HG03575 (cell line): ENCODE results near the gene IVD.
A peak's percentile ranks its signal among the peaks of the same experiment; 100 is the strongest.

Experiments used
- ATAC-seq: cut with Tn5 transposase; IDR thresholded peaks from one replicate; pipeline ENCODE4 v1.9.1; 2021; ENCODE audit not compliant: unreplicated experiment, insufficient number of reproducible peaks, low FRiP score; ENCODE audit errors: extremely low read depth

Gene IVD

DNA sequence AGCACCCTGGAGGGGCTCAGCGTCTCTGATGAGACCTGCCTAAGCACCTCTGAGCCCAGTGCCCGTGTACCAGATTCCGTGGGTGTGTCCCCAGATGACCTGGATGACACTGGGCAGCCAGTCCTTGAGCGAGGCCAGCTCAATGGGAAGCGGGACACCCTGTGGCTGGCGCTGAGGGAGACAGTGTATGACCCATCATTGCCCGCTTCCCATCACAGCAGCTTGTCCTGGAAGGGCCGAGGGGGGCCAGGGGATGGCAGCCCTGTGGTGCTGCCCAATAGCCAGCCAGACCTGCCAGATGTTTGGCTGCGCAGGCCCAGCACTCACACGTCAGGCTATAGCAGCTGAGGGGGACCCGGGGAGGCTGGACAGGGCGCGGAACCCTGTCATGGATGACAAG lies 35.6 kb upstream of the IVD start:
- ATAC-seq: no peak

- ATAC-seq: no peak
Observed at GRCh38 chr15:40372981-40373380, 32.6 kb upstream of the IVD start.

DNA sequence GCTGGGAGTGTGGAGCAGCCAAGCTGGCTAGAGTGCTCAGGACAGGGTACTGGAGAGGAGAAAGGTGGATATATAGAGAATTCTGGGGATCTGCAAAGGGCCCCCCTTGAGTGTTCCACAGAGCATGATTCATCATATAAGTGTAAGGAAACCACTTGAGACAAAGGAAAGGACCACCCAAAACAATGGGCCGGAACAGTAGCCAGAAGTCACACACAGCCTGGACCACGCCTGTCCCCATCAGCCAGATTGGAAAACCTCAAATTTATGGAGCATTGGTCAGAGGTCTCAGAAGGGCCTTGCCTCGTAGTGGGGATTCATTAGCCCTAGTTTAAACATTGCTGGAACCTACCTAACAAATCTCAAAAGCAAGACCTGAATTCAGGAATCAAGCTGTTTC lies 28.0 kb upstream of the IVD start:
- no peak for ATAC-seq

GRCh38 chr15:40379374-40379773 lies 26.2 kb upstream of the IVD start:
- ATAC-seq: no peak

DNA sequence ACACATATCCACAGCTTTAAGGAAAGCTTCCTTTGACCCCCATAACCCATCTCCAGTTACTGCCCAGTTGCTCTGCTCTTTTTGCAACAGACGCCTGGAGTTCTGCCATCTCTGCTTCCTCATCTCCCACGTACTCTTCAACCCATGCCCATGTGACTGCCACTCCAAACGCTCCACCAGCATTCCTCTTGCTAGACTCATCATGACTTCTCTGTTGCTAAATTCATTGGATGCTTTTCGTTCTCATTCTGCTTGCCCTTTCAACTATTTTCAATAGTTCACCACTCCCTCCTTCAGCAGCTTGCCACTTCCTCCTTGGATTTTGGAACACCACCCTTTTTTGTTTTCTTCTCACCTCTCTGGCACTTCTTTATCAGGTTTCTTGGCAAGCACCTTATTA lies 25.7 kb upstream of the IVD start:
- ATAC-seq: no peak

DNA sequence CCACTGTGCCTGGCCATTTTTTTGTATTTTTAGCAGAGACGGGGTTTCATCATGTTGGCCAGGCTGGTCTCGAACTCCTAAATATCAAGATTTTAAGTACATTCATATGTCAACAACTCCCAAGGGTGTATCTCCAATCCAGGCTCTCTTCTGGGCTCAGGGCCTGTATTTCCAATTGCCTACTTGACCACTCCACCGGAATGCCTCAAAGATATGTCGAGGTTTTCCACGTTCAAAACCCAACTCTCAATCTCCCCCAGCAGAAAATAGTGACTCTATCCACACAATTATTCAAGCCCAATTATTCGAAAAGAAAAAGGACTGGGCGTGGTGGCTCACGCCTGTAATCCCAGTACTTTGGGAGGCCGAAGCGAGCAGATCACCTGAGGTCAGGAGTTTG lies 25.0 kb upstream of the IVD start:
- ATAC-seq: no peak

DNA sequence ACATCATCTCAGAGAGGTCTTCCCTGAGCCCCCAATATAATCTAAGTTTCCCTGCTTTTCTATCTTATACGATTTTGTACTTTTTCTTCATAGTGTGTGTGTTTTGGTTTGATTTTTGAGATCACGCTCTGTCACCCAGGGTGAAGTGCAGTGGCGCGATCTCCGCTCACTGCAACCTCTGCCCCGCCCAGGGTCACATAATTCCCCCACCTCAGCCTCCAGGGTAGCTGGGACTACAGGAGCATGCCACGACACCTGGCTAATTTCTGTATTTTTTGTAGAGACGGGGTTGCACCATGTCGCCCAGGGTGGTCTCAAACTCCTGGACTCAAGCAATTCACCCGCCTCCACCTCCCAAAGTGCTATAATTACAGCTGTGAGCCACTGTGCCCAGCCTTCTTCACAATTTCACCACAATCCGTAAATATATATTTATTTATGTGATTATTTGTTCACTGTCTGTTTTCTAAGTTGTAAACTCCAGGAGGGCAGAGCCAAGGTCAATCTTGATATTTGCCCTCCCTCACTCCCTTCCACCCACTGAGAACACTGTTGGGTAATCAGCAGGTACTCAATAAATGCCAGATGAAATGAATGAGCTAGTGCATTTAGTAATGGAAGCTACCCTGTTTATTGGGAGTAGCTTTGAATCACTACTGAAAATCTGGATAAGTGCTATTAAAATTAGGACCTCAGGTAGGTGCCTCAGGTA lies 23.6 kb upstream of the IVD start:
- ATAC-seq: no peak

DNA sequence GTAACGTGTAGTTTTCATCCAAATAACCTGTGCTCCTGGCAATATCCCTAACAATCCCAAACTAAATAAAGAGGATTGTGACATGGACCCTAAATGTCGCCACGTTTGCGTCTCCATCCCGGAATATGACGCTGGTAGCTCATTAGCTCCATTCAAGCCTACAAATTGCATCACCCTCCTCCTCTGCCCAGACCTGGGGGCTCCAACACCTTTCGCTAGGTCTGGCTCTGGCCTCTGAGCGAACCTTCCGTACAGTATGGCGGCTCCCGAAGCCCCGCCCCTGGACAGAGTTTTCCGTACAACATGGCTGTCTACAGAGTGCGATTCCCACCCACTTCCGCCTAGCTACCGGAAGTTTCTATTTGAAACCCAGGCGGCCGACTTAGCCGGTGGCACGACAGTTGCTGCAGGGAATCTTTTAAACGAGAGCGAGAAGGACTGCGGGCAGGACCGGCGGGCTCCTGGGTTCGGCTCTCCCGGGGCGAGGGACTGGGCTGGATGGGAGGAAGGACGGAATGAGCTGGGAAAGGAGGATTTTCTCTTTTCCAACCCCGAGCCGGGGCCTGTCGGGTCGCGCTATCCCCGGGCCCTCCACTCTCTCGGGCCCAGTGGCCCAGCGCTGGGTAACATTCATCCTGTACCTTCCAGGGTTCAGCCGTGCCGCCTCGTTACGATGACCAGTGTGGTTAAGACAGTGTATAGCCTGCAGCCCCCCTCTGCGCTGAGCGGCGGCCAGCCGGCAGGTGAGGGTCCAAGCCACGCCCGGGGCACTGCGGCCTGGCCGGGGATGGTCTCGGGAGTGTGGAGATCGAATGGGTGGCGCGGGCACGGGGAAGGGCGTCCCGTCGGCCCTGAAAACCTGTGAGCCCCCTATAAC lies 22.8 kb upstream of the IVD start, which contains the start of gene KNSTRN:
Gene KNSTRN, plus strand, starts transcription at position 142 of the 877 bp plus-strand sequence. Its CDS starts 115 bp downstream, at position 257.
- no peak for ATAC-seq

- no peak for ATAC-seq
Observed at GRCh38 chr15:40386480-40386879, 19.1 kb upstream of the IVD start.

- ATAC-seq: no peak
Observed at GRCh38 chr15:40388941-40389823, 16.4 kb upstream of the IVD start.

DNA sequence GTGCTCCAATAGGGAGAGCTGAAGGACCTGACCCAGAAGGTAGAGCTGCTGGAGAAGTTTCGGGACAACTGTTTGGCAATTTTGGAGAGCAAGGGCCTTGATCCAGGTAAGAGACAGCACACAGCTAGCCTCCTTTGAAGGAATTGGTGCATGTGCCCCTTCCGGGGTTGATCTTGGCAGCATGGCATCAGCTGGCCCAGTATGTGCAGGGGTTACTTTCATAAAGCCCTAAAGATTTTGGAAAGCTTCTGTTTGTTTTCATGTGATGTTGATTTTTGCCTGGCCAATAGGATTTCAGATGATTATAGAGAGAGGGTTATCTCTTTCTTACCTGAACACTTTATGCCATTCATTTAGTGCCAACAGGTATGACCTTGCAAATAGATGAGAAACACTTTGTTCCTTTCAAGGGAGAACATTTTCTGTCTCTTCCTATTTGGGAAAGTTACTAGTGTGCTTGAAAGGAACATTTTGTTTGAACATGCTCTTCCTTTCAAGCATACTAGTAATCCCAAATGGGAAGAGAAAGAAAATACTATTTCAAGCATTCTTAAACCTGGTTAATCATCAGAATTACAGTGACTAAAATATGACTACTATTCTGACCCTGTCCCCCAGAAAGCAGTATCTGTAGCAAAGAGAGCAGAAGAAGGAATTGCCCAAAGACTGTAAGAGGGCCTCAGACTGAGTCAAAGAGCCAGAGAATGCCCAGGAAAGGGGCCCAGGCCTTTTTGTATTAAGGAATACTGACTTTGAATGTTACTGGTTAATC lies 15.6 kb upstream of the IVD start:
- ATAC-seq: no peak

DNA sequence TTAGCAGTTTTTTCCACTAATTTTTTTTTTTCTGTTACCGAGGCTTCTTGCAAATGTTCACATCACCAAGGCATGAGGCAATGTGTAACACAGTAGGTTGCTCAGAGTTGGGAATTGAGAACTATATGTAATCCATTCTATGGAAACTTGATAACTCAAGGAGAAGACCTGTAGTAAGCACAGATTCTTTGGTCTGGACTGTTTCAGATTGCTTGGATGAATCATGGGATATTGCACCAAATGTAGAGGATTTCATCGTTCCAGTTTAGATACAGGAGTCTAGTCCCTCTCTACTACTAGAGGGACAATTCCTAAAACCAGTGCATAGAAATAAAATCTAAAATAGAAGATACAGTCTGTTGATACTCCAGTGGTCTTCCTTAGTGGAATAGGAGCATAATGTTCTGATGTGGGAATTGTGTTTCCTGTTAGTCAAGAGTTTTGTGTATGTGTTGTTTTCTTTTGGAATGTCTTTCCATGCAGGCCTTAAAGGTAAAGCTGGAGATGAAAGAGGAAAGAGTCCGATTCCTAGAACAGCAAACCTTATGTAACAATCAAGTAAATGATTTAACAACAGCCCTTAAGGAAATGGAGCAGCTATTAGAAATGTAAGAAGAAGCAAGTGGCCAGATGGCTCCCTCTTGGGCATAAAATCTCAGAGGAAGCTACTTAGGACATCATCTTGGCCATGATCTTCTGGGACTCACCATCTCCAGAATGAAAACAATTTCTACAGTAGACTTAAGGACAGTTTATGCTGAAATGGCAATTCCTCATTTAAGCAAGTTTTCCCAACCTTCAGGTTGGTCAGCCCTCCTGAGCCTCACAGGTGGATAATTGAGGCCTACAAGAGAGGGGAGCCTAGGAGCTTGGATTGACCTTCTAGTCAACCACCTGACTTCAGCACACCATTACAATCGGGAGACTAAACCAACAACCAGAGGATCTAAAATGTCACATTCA lies 12.3 kb upstream of the IVD start:
- no peak for ATAC-seq

DNA sequence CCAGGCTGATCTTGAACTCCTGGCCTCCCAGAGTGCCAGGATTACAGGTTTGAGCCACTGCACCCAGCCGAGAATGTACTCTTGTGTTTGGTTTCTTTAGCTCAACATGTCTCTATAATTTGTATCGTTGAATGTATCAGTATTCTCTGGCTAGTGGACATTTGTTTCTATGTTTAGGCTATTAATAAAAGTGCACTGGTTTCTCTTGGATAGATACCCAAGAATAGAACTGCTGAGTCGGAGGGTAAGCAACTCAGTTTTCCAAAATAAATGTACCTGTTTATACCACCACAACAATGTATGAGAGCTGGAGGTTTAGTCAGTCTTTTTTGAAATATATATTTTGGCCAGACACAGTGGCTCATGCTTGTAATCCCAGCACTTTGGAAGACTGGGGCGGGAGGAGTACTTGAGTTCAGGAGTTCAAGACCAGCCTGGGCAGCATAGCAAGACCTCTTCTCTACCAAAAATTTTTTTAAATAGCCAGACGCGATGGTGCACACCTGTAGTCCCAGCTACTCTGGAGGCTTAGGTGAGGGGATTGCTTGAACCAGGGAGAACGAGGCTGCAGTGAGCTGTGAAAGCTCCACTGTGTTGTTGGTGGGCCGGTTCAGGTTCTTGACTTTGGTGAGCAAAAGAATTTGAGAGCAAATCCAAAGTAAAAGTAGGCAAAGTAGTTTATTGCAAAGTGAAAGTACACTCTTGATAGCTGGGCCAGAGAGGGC lies 7.7 kb upstream of the IVD start:
- ATAC-seq: no peak

DNA sequence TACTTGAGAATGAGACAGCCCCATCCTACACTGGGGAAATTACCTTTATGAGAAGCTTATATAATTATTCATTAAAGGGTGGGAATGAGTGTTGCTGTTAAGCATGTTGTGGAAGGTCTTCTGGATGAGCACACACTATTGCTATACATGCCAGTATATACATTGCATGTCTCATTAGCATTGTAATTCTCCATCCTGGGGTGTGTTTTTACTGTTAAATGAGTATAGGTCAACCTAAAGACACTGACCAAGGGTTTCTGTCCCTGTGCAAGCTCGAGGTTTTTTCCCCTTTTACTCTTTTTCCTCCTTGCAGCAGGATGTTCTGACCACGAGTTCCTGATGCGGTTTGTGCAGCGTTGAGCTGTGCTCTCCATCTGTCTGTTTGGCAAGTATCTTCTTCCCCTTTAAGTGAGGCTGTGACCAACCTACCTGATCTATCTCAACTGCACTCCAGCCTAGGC lies 7.2 kb upstream of the IVD start:
- ATAC-seq: peak; percentile 54

DNA sequence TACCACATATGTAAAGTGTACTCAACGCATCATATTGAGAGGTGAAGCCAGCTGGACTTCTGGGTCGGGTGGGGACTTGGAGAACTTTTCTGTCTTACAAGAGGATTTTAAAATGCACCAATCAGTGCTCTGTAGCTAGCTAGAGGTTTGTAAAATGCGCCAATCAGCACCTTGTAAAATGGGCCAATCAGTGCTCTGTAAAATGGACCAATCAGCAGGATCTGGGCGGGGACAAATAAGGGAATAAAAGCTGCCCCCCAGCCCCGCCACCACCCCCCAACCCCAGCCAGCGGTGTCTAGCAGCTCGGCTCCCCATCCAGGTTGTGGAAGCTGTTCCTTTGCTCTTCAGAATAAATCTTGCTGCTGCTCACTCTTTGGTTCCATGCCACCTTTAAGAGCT lies 6.2 kb upstream of the IVD start:
- ATAC-seq: no peak

GRCh38 chr15:40407330-40407990 lies 1.9 kb downstream of the IVD start:
- ATAC-seq: no peak
